ENCODE results near the gene ZNF827.
A peak's percentile ranks its signal among the peaks of the same experiment; 100 is the strongest.

Gene ZNF827

GRCh38 chr4:145887241-145887991, 51.2 kb downstream of the ZNF827 start:
- no peak for DNase-seq (ENCODE audit: low read depth)

GRCh38 chr4:145886871-145887240, 51.8 kb downstream of the ZNF827 start:
- DNase-seq (ENCODE audit: low read depth) = no peak

GRCh38 chr4:145885666-145886065, 53.0 kb downstream of the ZNF827 start:
- DNase-seq (ENCODE audit: low read depth) = no peak

GRCh38 chr4:145884775-145885174, 53.8 kb downstream of the ZNF827 start:
- no peak for DNase-seq (ENCODE audit: low read depth)

- DNase-seq (ENCODE audit: low read depth) = no peak
Observed at GRCh38 chr4:145883101-145883694, 55.4 kb downstream of the ZNF827 start.

- DNase-seq (ENCODE audit: low read depth) = no peak
Observed at GRCh38 chr4:145882604-145883003, 56.0 kb downstream of the ZNF827 start.

- DNase-seq (ENCODE audit: low read depth) = no peak
Observed at GRCh38 chr4:145881989-145882388, 56.6 kb downstream of the ZNF827 start.

- DNase-seq (ENCODE audit: low read depth) = peak; percentile 51
Observed at GRCh38 chr4:145881576-145881975, 57.0 kb downstream of the ZNF827 start.

- no peak for DNase-seq (ENCODE audit: low read depth)
Observed at GRCh38 chr4:145880355-145880960, 58.2 kb downstream of the ZNF827 start.

- no peak for DNase-seq (ENCODE audit: low read depth)
Observed at GRCh38 chr4:145879598-145879997, 59.0 kb downstream of the ZNF827 start.

GRCh38 chr4:145878501-145879435, 59.9 kb downstream of the ZNF827 start:
- no peak for DNase-seq (ENCODE audit: low read depth)

GRCh38 chr4:145876531-145877180, 62.0 kb downstream of the ZNF827 start:
- DNase-seq (ENCODE audit: low read depth) = no peak

- no peak for DNase-seq (ENCODE audit: low read depth)
Observed at GRCh38 chr4:145873901-145874300, 64.7 kb downstream of the ZNF827 start.

GRCh38 chr4:145871209-145871608, 67.4 kb downstream of the ZNF827 start:
- DNase-seq (ENCODE audit: low read depth) = no peak

- no peak for DNase-seq (ENCODE audit: low read depth)
Observed at GRCh38 chr4:145870155-145871020, 68.2 kb downstream of the ZNF827 start.

- DNase-seq (ENCODE audit: low read depth) = no peak
Observed at GRCh38 chr4:145868637-145869409, 69.8 kb downstream of the ZNF827 start.

GRCh38 chr4:145867406-145867805, 71.2 kb downstream of the ZNF827 start:
- DNase-seq (ENCODE audit: low read depth) = no peak

GRCh38 chr4:145866991-145867390, 71.6 kb downstream of the ZNF827 start:
- no peak for DNase-seq (ENCODE audit: low read depth)

GRCh38 chr4:145865274-145865941, 73.2 kb downstream of the ZNF827 start:
- DNase-seq (ENCODE audit: low read depth) = no peak
